Hypothalamus (tissue), 51 donors: Measurements from ENCODE around the gene KIAA1614.

Source experiments
- DNase-seq, 51 donors: peaks; one replicate each; lab custom pipeline; 2025; lab: John Stamatoyannopoulos, UW

Gene KIAA1614

GRCh38 chr1:180923887-180924286 is 11.2 kb downstream of the KIAA1614 start:
- no peak for DNase-seq

GRCh38 chr1:180924939-180925338 is 12.2 kb downstream of the KIAA1614 start:
- no peak for DNase-seq

- peak in 41 of 51 donors; percentile 11 to 89 (median 59) for DNase-seq
Observed at GRCh38 chr1:180925471-180926051, 12.9 kb downstream of the KIAA1614 start.

- DNase-seq = peak in 48 of 51 donors; percentile 18 to 91 (median 66)
Observed at GRCh38 chr1:180926164-180926981, 13.7 kb downstream of the KIAA1614 start.

- peak in 26 of 51 donors; percentile 6 to 77 (median 38) for DNase-seq
Observed at GRCh38 chr1:180927348-180927747, 14.7 kb downstream of the KIAA1614 start.

GRCh38 chr1:180927841-180928240 is 15.1 kb downstream of the KIAA1614 start:
- peak in 25 of 51 donors; percentile 6 to 77 (median 35) for DNase-seq

GRCh38 chr1:180928331-180929230 is 15.9 kb downstream of the KIAA1614 start:
- DNase-seq = no peak

- no peak for DNase-seq
Observed at GRCh38 chr1:180929389-180929788, 16.7 kb downstream of the KIAA1614 start.

GRCh38 chr1:180930687-180931086 is 18.0 kb downstream of the KIAA1614 start:
- DNase-seq = no peak

GRCh38 chr1:180931529-180931928 is 18.8 kb downstream of the KIAA1614 start:
- DNase-seq = no peak

- DNase-seq = peak in 3 of 51 donors; percentile 7 to 12 (median 12)
Observed at GRCh38 chr1:180932378-180932777, 19.7 kb downstream of the KIAA1614 start.

GRCh38 chr1:180933141-180933540 is 20.4 kb downstream of the KIAA1614 start:
- no peak for DNase-seq

GRCh38 chr1:180934563-180934962 is 21.9 kb downstream of the KIAA1614 start:
- peak in 1 of 51 donors; percentile 21 for DNase-seq

GRCh38 chr1:180935326-180936109 is 22.8 kb downstream of the KIAA1614 start:
- no peak for DNase-seq

GRCh38 chr1:180936110-180937011 is 23.7 kb downstream of the KIAA1614 start:
- peak in 7 of 51 donors; percentile 7 to 48 (median 18) for DNase-seq

- DNase-seq = no peak
Observed at GRCh38 chr1:180937012-180937372, 24.3 kb downstream of the KIAA1614 start.

GRCh38 chr1:180937624-180938225 is 25.0 kb downstream of the KIAA1614 start:
- DNase-seq = peak in 1 of 51 donors; percentile 28

- DNase-seq = no peak
Observed at GRCh38 chr1:180939073-180939710, 26.5 kb downstream of the KIAA1614 start.
